C4-2B (cell line): ENCODE data around the gene GPR37L1.

Source experiments
- H3K27ac ChIP-seq: fragments of 450-650 bp; 2 replicates; pipeline ENCODE4 v1.5.1; 2017
- ZFX ChIP-seq: fragments of 450-650 bp; IDR thresholded peaks from 2 replicates; pipeline ENCODE4 v1.6.1; 2017
- TF ChIP-seq, protein P1 (sequence below): fragments of 450-650 bp; conservative IDR thresholded peaks from 2 replicates; pipeline ENCODE4 v1.5.1; 2017; ENCODE audit warnings: mild to moderate bottlenecking

Gene GPR37L1

GRCh38 chr1:202146993-202147392 lies 24.3 kb downstream of the GPR37L1 start:
- TF ChIP-seq, protein P1, sequence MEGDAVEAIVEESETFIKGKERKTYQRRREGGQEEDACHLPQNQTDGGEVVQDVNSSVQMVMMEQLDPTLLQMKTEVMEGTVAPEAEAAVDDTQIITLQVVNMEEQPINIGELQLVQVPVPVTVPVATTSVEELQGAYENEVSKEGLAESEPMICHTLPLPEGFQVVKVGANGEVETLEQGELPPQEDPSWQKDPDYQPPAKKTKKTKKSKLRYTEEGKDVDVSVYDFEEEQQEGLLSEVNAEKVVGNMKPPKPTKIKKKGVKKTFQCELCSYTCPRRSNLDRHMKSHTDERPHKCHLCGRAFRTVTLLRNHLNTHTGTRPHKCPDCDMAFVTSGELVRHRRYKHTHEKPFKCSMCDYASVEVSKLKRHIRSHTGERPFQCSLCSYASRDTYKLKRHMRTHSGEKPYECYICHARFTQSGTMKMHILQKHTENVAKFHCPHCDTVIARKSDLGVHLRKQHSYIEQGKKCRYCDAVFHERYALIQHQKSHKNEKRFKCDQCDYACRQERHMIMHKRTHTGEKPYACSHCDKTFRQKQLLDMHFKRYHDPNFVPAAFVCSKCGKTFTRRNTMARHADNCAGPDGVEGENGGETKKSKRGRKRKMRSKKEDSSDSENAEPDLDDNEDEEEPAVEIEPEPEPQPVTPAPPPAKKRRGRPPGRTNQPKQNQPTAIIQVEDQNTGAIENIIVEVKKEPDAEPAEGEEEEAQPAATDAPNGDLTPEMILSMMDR: no peak
- no peak for TF ChIP-seq ZFX
- no peak overlapping the region for H3K27ac ChIP-seq

DNA sequence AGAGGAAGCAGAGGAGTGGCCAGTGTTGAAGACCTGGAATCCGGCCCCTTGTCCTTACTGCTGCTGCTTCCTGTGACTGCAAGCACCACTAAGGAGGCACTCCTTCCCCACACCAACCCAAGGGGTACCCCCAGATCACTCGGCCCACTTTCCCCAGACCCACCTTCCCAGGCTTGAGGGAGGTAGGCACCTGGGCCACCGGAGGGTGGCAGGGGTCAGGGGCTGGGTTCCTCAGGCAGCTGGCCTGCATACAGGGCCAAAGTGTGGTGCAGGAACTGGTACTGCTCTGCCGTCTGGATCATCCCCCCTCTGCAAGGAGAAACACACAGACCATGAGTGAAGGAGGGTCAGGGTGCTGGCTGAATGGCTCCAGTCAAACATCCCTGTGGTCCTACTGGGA lies 25.7 kb downstream of the GPR37L1 start:
- no peak for TF ChIP-seq ZFX
- TF ChIP-seq, protein P1: no peak
- H3K27ac ChIP-seq: no peak overlapping the region

DNA sequence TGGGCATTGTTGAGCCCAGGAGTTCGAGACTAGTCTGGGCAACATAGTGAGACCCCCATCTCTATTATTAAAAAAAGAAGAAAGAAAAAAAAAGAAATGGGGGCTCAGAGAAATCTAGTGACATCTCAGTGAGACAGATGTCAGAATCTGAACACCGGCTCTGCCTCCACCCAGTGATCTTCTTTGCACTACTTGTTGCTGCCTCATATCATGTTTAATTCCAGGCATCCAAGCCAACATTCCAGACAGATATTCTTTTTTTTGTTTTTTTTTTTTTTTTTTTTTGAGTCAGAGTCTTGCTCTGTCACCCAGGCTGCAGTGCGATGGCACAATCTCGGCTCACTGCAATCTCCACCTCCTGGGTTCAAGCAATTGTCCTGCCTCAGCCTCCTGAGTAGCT lies 26.8 kb downstream of the GPR37L1 start:
- TF ChIP-seq ZFX: no peak
- TF ChIP-seq, protein P1: no peak
- no peak overlapping the region for H3K27ac ChIP-seq

DNA sequence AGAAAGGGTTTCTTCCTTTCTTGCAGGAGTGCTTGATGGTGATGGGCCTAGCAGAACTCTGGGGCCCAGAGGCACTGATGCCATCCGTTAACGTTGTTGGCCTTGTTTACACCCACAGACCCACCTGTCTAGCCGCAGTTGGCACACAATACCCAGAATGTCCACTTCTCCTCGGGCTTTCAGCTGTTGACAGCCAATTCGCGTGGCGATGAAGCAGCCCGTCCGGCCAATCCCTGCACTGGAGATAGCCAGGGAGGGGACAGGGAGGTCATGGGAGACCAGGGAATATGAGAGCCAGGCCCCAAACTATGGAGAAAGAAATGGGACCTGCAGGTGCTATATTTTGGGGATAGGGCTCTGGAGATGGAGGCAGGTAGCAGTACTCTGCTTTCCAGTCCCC lies 27.5 kb downstream of the GPR37L1 start:
- no peak overlapping the region for H3K27ac ChIP-seq
- TF ChIP-seq ZFX: no peak
- TF ChIP-seq, protein P1: no peak

- H3K27ac ChIP-seq: no peak overlapping the region
- TF ChIP-seq, protein P1: no peak
- TF ChIP-seq ZFX: no peak
Measured at GRCh38 chr1:202150602-202151001, 27.9 kb downstream of the GPR37L1 start.

DNA sequence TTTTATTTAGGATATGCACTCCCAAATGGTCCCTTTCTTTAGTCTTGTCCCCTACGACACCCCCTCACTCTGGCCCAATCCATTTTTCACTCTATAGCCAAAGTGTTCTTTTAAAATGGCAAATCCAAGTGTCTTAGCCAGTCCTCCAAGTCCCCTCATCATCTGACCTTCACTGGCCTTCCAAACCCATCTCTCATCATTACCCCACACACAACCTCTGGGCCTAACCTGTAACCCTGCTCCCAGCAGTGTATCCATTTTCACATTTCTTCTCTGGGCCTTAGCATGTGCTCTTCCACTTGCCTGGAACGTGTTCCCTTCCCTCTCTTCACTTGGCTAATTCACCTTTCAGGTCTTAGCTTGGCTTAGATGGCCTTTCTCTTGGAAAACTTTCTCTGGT lies 28.3 kb downstream of the GPR37L1 start:
- TF ChIP-seq, protein P1: no peak
- TF ChIP-seq ZFX: no peak
- H3K27ac ChIP-seq: no peak overlapping the region

DNA sequence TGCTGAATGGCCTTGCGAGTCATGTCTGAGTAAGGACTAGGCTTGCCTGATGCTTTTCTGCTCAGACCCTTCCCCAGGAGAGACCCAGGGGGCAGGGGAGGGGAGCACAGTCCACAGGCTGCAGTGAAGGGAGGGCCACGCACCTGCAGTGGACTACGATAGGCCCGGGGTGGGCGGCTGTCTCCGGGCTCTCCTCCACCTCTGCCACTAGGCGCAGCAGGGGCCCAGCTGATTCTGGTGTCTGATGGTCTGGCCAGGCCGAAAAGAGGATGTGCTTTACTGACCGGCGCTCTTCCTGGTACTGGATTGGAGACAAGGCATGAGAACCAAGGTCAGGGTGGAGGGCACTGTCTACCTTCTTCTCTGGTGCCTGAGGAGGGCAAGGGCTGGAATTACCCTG lies 29.7 kb downstream of the GPR37L1 start:
- no peak overlapping the region for H3K27ac ChIP-seq
- TF ChIP-seq, protein P1: no peak
- TF ChIP-seq ZFX: no peak
